HL-60 (cell line): ENCODE measurements around the gene NLRP13.

Experiments
- DNase-seq, 2 experiments: peaks; one replicate each; pipeline ENCODE4 v3.0.0-alpha.2; 2010 to 2020; ENCODE audit warnings: low read depth in 1 of 2, low spot score in 1 of 2
- H3K27ac ChIP-seq: fragments of 250-450 bp; sonication (Bioruptor Pico); replicated peaks from 2 replicates; pipeline ENCODE4 v1.5.1; 2020; ENCODE audit warnings: mild to moderate bottlenecking, moderate library complexity
- H3K27me3 ChIP-seq: fragments of 250-450 bp; sonication (Bioruptor Pico); 2 replicates; pipeline ENCODE4 v1.5.1; 2021; ENCODE audit warnings: mild to moderate bottlenecking, moderate library complexity; ENCODE audit not compliant: insufficient read depth, poor library complexity, severe bottlenecking
- H3K4me3 ChIP-seq: replicated peaks from 2 replicates; pipeline ENCODE4 v1.5.1; 2011; ENCODE audit warnings: mild to moderate bottlenecking, control low read depth, low read length; ENCODE audit not compliant: insufficient read depth
- GABPA ChIP-seq: IDR thresholded peaks from 2 replicates; pipeline ENCODE4 v1.6.1; 2012; ENCODE audit warnings: low read depth
- POLR2AphosphoS5 ChIP-seq: IDR thresholded peaks from 2 replicates; pipeline ENCODE4 v1.6.1; 2012; ENCODE audit warnings: low read depth
- REST ChIP-seq: IDR thresholded peaks from 2 replicates; pipeline ENCODE4 v1.6.1; 2012; ENCODE audit warnings: low read depth; ENCODE audit not compliant: insufficient replicate concordance
- SPI1 ChIP-seq: IDR thresholded peaks from 2 replicates; pipeline ENCODE4 v1.6.1; 2012; ENCODE audit warnings: low read depth, mild to moderate bottlenecking, borderline replicate concordance
- long read RNA-seq: library from polyadenylated mRNA; unstranded; transcript quantifications from one replicate; pipeline ENCODE4 v2.0.0, GENCODE V29; 2020
- TF ChIP-seq, protein P1 (sequence below): IDR thresholded peaks from one replicate; pipeline ENCODE4 v1.5.1; 2011; ENCODE audit warnings: low read length, control low read depth, inconsistent platforms; ENCODE audit not compliant: insufficient read depth

Gene NLRP13
- long read RNA-seq = 0 reads

- H3K27ac ChIP-seq = no peak within 1 kb of the TSS
- TF ChIP-seq REST (no peak), POLR2AphosphoS5 (no peak), GABPA (no peak), SPI1 (no peak)
- TF ChIP-seq, protein P1, sequence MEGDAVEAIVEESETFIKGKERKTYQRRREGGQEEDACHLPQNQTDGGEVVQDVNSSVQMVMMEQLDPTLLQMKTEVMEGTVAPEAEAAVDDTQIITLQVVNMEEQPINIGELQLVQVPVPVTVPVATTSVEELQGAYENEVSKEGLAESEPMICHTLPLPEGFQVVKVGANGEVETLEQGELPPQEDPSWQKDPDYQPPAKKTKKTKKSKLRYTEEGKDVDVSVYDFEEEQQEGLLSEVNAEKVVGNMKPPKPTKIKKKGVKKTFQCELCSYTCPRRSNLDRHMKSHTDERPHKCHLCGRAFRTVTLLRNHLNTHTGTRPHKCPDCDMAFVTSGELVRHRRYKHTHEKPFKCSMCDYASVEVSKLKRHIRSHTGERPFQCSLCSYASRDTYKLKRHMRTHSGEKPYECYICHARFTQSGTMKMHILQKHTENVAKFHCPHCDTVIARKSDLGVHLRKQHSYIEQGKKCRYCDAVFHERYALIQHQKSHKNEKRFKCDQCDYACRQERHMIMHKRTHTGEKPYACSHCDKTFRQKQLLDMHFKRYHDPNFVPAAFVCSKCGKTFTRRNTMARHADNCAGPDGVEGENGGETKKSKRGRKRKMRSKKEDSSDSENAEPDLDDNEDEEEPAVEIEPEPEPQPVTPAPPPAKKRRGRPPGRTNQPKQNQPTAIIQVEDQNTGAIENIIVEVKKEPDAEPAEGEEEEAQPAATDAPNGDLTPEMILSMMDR = no peak
- DNase-seq = no peak
- H3K27me3 ChIP-seq = no peaks in the 10 kb centered on the region
- no peak within 1 kb of the TSS for H3K4me3 ChIP-seq
These were observed at the start of gene NLRP13 for GRCh38 chr19:55931936-55932386. NLRP13 (minus strand) TSS chr19:55932336; CDS start chr19:55932311, 25 bp downstream.

DNA sequence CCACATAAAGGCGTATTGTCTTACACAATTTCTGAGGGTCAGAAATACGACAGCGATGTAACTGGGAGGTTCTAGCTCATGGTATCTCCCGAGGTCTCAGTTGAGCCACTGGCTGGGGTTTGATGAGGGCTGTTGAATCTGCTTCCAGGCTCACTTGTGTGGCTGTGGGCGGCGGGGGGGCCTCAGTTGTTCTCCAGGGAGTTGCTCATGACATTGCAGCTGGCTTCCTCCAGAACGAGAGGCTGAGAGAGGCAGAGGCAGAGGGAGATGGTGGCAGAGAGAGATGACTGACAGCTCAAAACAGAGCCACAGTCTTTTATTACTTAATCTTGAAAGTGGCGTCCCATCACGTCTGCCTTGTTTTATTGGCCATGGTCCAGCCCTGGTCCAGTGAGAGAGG is 48.3 kb upstream of the NLRP13 start:
- Histone ChIP-seq H3K27ac (no peak overlapping the region), H3K4me3 (no peak overlapping the region), H3K27me3 (no peaks in the 10 kb centered on the region)
- TF ChIP-seq POLR2AphosphoS5 = no peak
- TF ChIP-seq, protein P1 = no peak
- no peak for TF ChIP-seq REST
- TF ChIP-seq GABPA = no peak
- no peak for TF ChIP-seq SPI1
- no peak for DNase-seq

- DNase-seq = no peak
- TF ChIP-seq SPI1 (no peak), REST (no peak), POLR2AphosphoS5 (no peak), GABPA (no peak)
- TF ChIP-seq, protein P1 = no peak
- Histone ChIP-seq H3K27ac (no peak overlapping the region), H3K4me3 (no peak overlapping the region), H3K27me3 (no peaks in the 10 kb centered on the region)
These were observed 41.8 kb upstream of the NLRP13 start for GRCh38 chr19:55973982-55974381.
